GM12875 (cell line): ENCODE measurements around the gene IRAK2.
A peak's percentile ranks its signal among the peaks of the same experiment; 100 is the strongest.

Experiments used
- H3K4me3 ChIP-seq: one replicate; pipeline ENCODE4 v1.5.1; 2011; ENCODE audit warnings: low read depth, low read length, control low read depth
- TF ChIP-seq, protein P1 (sequence below): IDR thresholded peaks from 2 replicates; pipeline ENCODE4 v1.5.1; 2011; ENCODE audit warnings: low read depth, mild to moderate bottlenecking, control low read depth, inconsistent platforms, low read length, moderate library complexity, borderline replicate concordance; ENCODE audit not compliant: insufficient read depth

Gene IRAK2

GRCh38 chr3:10238345-10239183 lies 73.8 kb downstream of the IRAK2 start:
- no peak overlapping the region for H3K4me3 ChIP-seq
- TF ChIP-seq, protein P1, sequence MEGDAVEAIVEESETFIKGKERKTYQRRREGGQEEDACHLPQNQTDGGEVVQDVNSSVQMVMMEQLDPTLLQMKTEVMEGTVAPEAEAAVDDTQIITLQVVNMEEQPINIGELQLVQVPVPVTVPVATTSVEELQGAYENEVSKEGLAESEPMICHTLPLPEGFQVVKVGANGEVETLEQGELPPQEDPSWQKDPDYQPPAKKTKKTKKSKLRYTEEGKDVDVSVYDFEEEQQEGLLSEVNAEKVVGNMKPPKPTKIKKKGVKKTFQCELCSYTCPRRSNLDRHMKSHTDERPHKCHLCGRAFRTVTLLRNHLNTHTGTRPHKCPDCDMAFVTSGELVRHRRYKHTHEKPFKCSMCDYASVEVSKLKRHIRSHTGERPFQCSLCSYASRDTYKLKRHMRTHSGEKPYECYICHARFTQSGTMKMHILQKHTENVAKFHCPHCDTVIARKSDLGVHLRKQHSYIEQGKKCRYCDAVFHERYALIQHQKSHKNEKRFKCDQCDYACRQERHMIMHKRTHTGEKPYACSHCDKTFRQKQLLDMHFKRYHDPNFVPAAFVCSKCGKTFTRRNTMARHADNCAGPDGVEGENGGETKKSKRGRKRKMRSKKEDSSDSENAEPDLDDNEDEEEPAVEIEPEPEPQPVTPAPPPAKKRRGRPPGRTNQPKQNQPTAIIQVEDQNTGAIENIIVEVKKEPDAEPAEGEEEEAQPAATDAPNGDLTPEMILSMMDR: no peak

DNA sequence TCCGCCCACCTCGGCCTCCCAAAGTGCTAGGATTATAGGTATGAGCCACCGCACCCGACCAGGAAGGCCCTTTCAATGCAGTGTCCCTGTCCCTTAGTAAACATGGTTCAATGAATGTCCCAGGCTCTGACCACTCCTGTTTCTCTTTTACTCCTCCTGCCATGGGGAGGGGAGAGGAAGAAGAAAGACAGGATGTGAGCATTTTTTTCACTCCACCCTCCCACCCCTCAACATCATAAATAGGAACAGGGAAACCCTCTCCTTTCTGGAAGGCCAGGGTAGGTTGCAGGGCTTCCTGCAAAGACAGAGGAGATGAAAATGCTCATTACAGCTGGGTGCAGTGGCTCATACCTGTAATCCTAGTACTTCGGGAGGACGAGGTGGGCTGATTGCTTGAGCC lies 76.1 kb downstream of the IRAK2 start:
- no peak overlapping the region for H3K4me3 ChIP-seq
- TF ChIP-seq, protein P1: no peak

DNA sequence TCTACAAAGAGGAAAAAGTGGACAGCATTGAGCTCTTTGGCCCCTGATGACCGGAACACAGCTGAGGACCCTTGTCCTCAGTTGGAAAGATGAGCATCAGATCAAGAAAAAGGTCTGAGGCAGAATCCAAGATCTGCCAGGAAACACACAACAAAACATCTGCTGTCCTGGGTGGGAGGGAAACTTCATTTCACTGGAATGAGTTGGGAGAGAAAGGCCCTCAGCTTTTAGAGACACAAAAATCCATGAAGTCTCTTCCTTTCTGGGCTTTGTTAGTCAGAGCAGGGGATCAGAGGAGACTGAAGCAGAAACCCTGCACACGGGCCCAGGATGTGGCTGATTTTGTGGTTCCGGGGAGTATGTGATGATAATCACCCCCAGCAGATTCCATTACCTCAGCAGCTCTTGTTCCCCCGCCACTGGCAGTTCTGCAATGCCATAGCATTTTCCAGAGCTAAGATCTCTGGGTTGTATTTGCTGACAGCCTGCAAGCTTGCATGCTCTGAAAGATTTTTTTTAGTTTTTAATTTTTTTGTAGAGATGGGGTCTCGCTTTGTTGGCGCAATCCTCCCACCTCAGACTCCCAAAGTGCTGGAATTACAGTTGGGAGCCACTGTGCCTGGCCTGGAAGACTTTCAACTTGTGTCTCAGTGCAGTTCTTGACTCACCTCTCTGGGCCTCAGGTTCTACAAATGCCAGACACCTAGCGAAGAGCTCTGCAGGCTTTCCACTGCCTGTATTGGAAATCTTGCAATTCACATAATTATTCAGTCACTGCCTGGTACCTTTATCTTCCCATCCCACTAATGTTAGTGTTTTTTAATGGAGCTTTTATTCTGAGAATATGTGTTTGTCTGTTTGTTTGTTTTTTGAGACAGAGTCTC lies 77.7 kb downstream of the IRAK2 start:
- H3K4me3 ChIP-seq: no peak overlapping the region
- TF ChIP-seq, protein P1: no peak

DNA sequence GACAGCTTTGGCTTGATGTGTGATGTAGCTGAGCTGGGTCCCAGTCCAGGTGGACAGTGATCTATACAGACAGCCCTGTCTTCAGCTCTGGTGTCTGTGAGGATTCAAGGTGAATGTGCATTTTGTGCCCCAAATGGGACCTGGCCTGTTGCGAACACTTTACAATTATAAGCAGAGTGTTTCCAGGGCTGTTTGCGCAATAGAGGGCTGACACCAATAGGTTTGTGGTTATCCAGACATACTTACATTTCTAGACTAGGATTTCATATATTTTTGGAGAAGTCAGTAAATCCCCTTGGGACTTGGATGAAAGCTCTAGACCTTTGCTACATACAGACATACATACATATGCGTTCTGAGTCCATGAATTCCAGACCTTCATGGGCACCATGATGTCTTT lies 79.3 kb downstream of the IRAK2 start:
- TF ChIP-seq, protein P1: no peak
- no peak overlapping the region for H3K4me3 ChIP-seq

DNA sequence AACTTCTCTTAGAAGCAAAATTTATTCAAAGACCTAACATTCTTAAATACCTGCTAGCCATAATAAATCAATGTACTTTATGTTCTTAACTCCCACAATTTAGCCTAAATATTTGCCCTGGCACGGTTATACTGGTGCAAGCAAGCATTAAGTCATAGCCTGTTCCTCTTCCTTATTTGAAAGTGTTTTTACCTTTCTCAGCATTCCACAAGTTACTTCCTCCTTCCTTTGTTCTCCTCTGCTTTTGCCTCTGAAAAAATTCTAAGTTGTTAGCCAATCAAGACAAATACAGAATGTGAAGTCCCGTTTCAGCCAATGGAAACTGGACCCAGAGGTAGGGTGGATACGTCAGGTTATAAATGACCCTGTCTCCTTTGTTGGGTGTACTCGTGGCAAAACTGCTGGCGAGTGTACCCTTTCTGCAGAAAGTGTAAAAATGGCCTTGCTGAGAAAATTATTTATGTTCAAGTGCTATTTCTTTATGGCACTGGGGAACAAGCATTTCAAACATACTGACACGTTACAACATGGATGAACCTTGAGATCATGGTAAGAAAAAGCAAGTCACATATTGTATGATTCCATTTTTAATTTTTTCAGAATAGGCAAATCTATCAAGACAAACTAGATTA lies 80.5 kb downstream of the IRAK2 start:
- no peak overlapping the region for H3K4me3 ChIP-seq

GRCh38 chr3:10247679-10248183 lies 83.0 kb downstream of the IRAK2 start:
- TF ChIP-seq, protein P1: no peak
- peak overlapping the region; percentile 91 for H3K4me3 ChIP-seq

More for the DNA sequence above, 80.5 kb downstream of the IRAK2 start:
- TF ChIP-seq, protein P1: no peak
